GM12878 (cell line): Measurements from ENCODE around the gene ZC3H10. TPM values are rescaled to one million over a fixed set of nuclear protein-coding genes. Genes with fewer than 3 reads are reported as not detected.

Experiments used
- ASH2L ChIP-seq: fragments of 300-600, 200-600 bp; sonication (generic); IDR thresholded peaks from 2 replicates; pipeline ENCODE4 v1.6.1; 2017; ENCODE audit warnings: low read depth, mild to moderate bottlenecking, borderline replicate concordance
- BCL11A ChIP-seq: IDR thresholded peaks from 2 replicates; pipeline ENCODE4 v1.6.1; 2011; ENCODE audit warnings: low read depth, low read length
- BHLHE40 ChIP-seq, 2 experiments: fragments of 450-650 bp in 1 of 2; IDR thresholded peaks; 2 replicates each; pipeline ENCODE4 v1.6.1; 2011 to 2017; ENCODE audit warnings: low read depth in 2 of 2, borderline replicate concordance in 1 of 2, improper control_type of control experiment in 1 of 2, low read length in 1 of 2, mild to moderate bottlenecking in 1 of 2
- BRCA1 ChIP-seq: IDR thresholded peaks from 2 replicates; pipeline ENCODE4 v1.6.1; 2011; ENCODE audit warnings: low read depth, low read length, improper control_type of control experiment
- CBFB ChIP-seq: IDR thresholded peaks from 2 replicates; pipeline ENCODE4 v1.6.1; 2016; ENCODE audit warnings: antibody characterized with exemption, low read depth
- CREB1 ChIP-seq: IDR thresholded peaks from 2 replicates; pipeline ENCODE4 v1.6.1; 2012; ENCODE audit warnings: low read depth, mild to moderate bottlenecking, inconsistent platforms
- EED ChIP-seq: sonication (generic); IDR thresholded peaks from 2 replicates; pipeline ENCODE4 v1.6.1; 2016; ENCODE audit warnings: antibody characterized with exemption, low read depth
- HDAC2 ChIP-seq: fragments of 200-600 bp; sonication (generic); IDR thresholded peaks from 2 replicates; pipeline ENCODE4 v1.6.1; 2017
- IKZF1 ChIP-seq: fragments of 450-650 bp; conservative IDR thresholded peaks from 2 replicates; pipeline ENCODE4 v1.6.1; 2017; ENCODE audit warnings: antibody characterized with exemption, mild to moderate bottlenecking
- KDM1A ChIP-seq: fragments of 200-600 bp; sonication (generic); IDR thresholded peaks from 2 replicates; pipeline ENCODE4 v1.6.1; 2016; ENCODE audit warnings: borderline replicate concordance
- MYC ChIP-seq: IDR thresholded peaks from 2 replicates; pipeline ENCODE4 v1.6.1; 2011; ENCODE audit warnings: mild to moderate bottlenecking, low read length, moderate library complexity, inconsistent platforms; ENCODE audit not compliant: insufficient read depth, insufficient replicate concordance, insufficient read length, severe bottlenecking
- NBN ChIP-seq: fragments of 450-650 bp; IDR thresholded peaks from 2 replicates; pipeline ENCODE4 v1.6.1; 2016
- NFYA ChIP-seq: IDR thresholded peaks from 2 replicates; pipeline ENCODE4 v1.6.1; 2011; ENCODE audit warnings: low read depth, mild to moderate bottlenecking, low read length, improper control_type of control experiment, borderline replicate concordance
- PML ChIP-seq: IDR thresholded peaks from 2 replicates; pipeline ENCODE4 v1.6.1; 2012; ENCODE audit warnings: low read length, inconsistent platforms
- POU2F2 ChIP-seq: IDR thresholded peaks from 3 replicates; pipeline ENCODE4 v1.6.1; 2011; ENCODE audit warnings: low read depth, mild to moderate bottlenecking, low read length, borderline replicate concordance
- RAD51 ChIP-seq: fragments of 450-650 bp; IDR thresholded peaks from 2 replicates; pipeline ENCODE4 v1.6.1; 2016; ENCODE audit warnings: moderate library complexity, mild to moderate bottlenecking, inconsistent platforms
- RFX5 ChIP-seq: IDR thresholded peaks from 2 replicates; pipeline ENCODE4 v1.6.1; 2011; ENCODE audit warnings: low read depth, low read length, improper control_type of control experiment
- TARDBP ChIP-seq: IDR thresholded peaks from 2 replicates; pipeline ENCODE4 v1.6.1; 2016; ENCODE audit warnings: borderline replicate concordance
- TCF12 ChIP-seq: IDR thresholded peaks from 2 replicates; pipeline ENCODE4 v1.6.1; 2011; ENCODE audit warnings: low read depth, mild to moderate bottlenecking, low read length
- YY1 ChIP-seq: IDR thresholded peaks from 2 replicates; pipeline ENCODE4 v1.6.1; 2011; ENCODE audit warnings: low read depth, mild to moderate bottlenecking, low read length
- ZNF207 ChIP-seq: fragments of 450-650 bp; IDR thresholded peaks from 2 replicates; pipeline ENCODE4 v1.6.1; 2014; ENCODE audit warnings: antibody characterized with exemption, mild to moderate bottlenecking, borderline replicate concordance
- polyA plus RNA-seq, 11 experiments: library from polyadenylated mRNA; depleted of rRNA in 4 of 11; unstranded in 6 of 11; stranded (reverse) in 5 of 11; fragments of >200 nt; fragmentation: Nextera tagmentation in 4 of 11; fragmentation: Illumina TruSeq in 1 of 11; extraction: Ambion mirVana in 4 of 11; extraction: Trizol in 1 of 11; gene quantifications; 1 replicate in 1 of 11; 2 replicates in 10 of 11; pipeline versions ENCODE4 v1.2.1 to v1.2.3, GENCODE V29; 2011 to 2016; ENCODE audit warnings: inconsistent platforms in 2 of 11, missing spikeins in 2 of 11, low read depth in 1 of 11
- total RNA-seq, 4 experiments: library from RNA; depleted of rRNA in 3 of 4; stranded (reverse); fragments of >200 nt in 3 of 4; fragmentation: Illumina TruSeq in 1 of 4; extraction: Trizol in 1 of 4; gene quantifications; 2 replicates each; pipeline versions ENCODE4 v1.2.1 to v1.2.3, GENCODE V29; 2013 to 2021
- TF ChIP-seq, protein P1 (sequence below): IDR thresholded peaks from 2 replicates; pipeline ENCODE4 v1.6.1; 2011; ENCODE audit warnings: low read depth, mild to moderate bottlenecking, low read length, moderate library complexity, borderline replicate concordance; ENCODE audit errors: extremely low read depth
- TF ChIP-seq, protein P2 (sequence below): fragments of 450-650 bp; IDR thresholded peaks from 2 replicates; pipeline ENCODE4 v1.6.1; 2017; ENCODE audit warnings: mild to moderate bottlenecking, moderate library complexity
- TF ChIP-seq, protein P3 (sequence below), 3 experiments: IDR thresholded peaks in 2 of 3; conservative IDR thresholded peaks in 1 of 3; 2 replicates each; pipeline ENCODE4 v1.5.1; 2011; ENCODE audit warnings: low read depth in 3 of 3, low read length in 3 of 3, mild to moderate bottlenecking in 3 of 3, control low read depth in 2 of 3, moderate library complexity in 2 of 3, inconsistent platforms in 1 of 3, mixed read lengths in 1 of 3; ENCODE audit not compliant: control insufficient read depth in 2 of 3, insufficient read depth in 1 of 3; ENCODE audit errors: extremely low read depth in 1 of 3
- TF ChIP-seq, protein P4 (sequence below): IDR thresholded peaks from 2 replicates; pipeline ENCODE4 v1.6.1; 2011; ENCODE audit warnings: low read depth, low read length, improper control_type of control experiment, borderline replicate concordance

The ZC3H10 gene
- total and polyA plus RNA-seq, 10 of the 15 experiments (the other 5 are each of a cell fraction or from before 2014, with no cell fraction given), result 0.56 to 6.4 (median 3.7) TPM

DNA sequence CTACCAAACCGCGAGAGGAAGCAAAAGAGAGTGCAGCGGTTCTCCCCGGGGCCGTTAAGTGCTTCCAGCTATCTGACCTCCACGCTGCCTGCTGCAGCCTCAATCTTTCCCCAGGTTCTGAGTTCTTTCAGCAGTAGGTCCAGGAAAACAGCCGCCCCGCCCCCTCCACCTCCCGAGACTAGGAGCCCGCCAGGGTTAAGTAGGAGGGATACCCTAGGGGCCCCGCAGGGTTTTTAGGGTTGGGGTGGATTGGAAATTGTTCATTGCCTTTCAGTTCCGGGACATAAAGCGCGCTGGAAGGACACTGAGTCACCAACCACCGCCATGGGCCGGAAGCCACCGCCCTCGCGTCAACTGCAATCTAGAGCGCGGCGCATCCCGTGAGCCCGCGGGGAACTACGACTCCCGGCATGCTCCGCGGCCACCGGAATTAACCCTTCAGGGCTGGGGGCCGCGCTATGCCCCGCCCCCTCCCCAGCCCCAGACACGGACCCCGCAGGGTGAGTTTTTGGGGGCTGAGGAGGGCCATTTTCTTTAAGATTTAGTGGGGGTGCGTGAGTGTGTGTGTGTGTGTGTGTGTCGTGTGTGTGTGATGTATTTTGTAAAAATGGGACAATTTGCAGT lies 34.2 kb downstream of the ZC3H10 start, which contains the start of gene MYL6B (continued):
- TF ChIP-seq, protein P1, sequence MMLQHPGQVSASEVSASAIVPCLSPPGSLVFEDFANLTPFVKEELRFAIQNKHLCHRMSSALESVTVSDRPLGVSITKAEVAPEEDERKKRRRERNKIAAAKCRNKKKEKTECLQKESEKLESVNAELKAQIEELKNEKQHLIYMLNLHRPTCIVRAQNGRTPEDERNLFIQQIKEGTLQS, result no peak
- no peak for TF ChIP-seq BCL11A
- peak; percentile 63; the same call in 1 of the 2 replicates for TF ChIP-seq ZNF207
- no peak; the same call in 1 of the 2 replicates for TF ChIP-seq TARDBP
- TF ChIP-seq CBFB, result peak; percentile 79; the same call in 1 of the 2 replicates
- no peak for TF ChIP-seq MYC
- TF ChIP-seq, protein P2, sequence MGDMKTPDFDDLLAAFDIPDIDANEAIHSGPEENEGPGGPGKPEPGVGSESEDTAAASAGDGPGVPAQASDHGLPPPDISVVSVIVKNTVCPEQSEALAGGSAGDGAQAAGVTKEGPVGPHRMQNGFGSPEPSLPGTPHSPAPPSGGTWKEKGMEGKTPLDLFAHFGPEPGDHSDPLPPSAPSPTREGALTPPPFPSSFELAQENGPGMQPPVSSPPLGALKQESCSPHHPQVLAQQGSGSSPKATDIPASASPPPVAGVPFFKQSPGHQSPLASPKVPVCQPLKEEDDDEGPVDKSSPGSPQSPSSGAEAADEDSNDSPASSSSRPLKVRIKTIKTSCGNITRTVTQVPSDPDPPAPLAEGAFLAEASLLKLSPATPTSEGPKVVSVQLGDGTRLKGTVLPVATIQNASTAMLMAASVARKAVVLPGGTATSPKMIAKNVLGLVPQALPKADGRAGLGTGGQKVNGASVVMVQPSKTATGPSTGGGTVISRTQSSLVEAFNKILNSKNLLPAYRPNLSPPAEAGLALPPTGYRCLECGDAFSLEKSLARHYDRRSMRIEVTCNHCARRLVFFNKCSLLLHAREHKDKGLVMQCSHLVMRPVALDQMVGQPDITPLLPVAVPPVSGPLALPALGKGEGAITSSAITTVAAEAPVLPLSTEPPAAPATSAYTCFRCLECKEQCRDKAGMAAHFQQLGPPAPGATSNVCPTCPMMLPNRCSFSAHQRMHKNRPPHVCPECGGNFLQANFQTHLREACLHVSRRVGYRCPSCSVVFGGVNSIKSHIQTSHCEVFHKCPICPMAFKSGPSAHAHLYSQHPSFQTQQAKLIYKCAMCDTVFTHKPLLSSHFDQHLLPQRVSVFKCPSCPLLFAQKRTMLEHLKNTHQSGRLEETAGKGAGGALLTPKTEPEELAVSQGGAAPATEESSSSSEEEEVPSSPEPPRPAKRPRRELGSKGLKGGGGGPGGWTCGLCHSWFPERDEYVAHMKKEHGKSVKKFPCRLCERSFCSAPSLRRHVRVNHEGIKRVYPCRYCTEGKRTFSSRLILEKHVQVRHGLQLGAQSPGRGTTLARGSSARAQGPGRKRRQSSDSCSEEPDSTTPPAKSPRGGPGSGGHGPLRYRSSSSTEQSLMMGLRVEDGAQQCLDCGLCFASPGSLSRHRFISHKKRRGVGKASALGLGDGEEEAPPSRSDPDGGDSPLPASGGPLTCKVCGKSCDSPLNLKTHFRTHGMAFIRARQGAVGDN, result no peak
- TF ChIP-seq HDAC2, result no peak
- TF ChIP-seq RAD51, result no peak
- TF ChIP-seq, protein P3, sequence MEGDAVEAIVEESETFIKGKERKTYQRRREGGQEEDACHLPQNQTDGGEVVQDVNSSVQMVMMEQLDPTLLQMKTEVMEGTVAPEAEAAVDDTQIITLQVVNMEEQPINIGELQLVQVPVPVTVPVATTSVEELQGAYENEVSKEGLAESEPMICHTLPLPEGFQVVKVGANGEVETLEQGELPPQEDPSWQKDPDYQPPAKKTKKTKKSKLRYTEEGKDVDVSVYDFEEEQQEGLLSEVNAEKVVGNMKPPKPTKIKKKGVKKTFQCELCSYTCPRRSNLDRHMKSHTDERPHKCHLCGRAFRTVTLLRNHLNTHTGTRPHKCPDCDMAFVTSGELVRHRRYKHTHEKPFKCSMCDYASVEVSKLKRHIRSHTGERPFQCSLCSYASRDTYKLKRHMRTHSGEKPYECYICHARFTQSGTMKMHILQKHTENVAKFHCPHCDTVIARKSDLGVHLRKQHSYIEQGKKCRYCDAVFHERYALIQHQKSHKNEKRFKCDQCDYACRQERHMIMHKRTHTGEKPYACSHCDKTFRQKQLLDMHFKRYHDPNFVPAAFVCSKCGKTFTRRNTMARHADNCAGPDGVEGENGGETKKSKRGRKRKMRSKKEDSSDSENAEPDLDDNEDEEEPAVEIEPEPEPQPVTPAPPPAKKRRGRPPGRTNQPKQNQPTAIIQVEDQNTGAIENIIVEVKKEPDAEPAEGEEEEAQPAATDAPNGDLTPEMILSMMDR (IDR thresholded peaks at IDR 0.05 in 2 of 3, conservative IDR thresholded peaks at IDR 0.05 in 1 of 3; ENCODE audit: control insufficient read depth in 2 of 3, extremely low read depth in 1 of 3, insufficient read depth in 1 of 3, low read depth in 3 of 3, low read length in 3 of 3), result no peak
- TF ChIP-seq EED, result 0 out of 2 replicates have a peak, but pooled peaks have one; percentile 8
- TF ChIP-seq BRCA1, result no peak
- no peak for TF ChIP-seq NFYA
- TF ChIP-seq BHLHE40 (IDR thresholded peaks at IDR 0.05; ENCODE audit: borderline replicate concordance in 1 of 2, low read depth in 2 of 2, low read length in 1 of 2), result peak; percentile 91 to 94
- no peak for TF ChIP-seq ASH2L
- no peak for TF ChIP-seq KDM1A
- TF ChIP-seq YY1, result peak; percentile 92
- TF ChIP-seq TCF12, result no peak
- TF ChIP-seq PML, result 0 out of 2 replicates have a peak, but pooled peaks have one; percentile 60
- no peak for TF ChIP-seq RFX5
- peak; percentile 80; the same call in 2 of the 3 replicates for TF ChIP-seq POU2F2
- peak; percentile 80 for TF ChIP-seq CREB1
- 0 out of 2 replicates have a peak, but pooled peaks have one; percentile 75 for TF ChIP-seq NBN
- TF ChIP-seq, protein P4, sequence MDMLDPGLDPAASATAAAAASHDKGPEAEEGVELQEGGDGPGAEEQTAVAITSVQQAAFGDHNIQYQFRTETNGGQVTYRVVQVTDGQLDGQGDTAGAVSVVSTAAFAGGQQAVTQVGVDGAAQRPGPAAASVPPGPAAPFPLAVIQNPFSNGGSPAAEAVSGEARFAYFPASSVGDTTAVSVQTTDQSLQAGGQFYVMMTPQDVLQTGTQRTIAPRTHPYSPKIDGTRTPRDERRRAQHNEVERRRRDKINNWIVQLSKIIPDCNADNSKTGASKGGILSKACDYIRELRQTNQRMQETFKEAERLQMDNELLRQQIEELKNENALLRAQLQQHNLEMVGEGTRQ, result no peak
- peak; percentile 77 for TF ChIP-seq IKZF1
